Epithelial cell of esophagus (primary cell): ENCODE measurements around the gene RABGGTA.

Experiments
- DNase-seq: peaks from one replicate; pipeline ENCODE4 v3.0.0; 2010; ENCODE audit warnings: low read depth
- H3K4me3 ChIP-seq: 2 replicates; pipeline ENCODE4 v1.5.1; 2011; ENCODE audit warnings: mild to moderate bottlenecking, low read length, control low read depth
- CTCF ChIP-seq: IDR thresholded peaks from 2 replicates; pipeline ENCODE4 v1.5.1; 2011; ENCODE audit warnings: low read depth, mild to moderate bottlenecking, low read length, control low read depth, inconsistent platforms; ENCODE audit not compliant: insufficient read depth; ENCODE audit errors: missing control alignments

The RABGGTA gene

GRCh38 chr14:24269910-24270536 lies 1.4 kb downstream of the RABGGTA start:
- TF ChIP-seq CTCF, result no peak
- H3K4me3 ChIP-seq, result no peak overlapping the region
- no peak for DNase-seq

GRCh38 chr14:24269368-24269767 lies 2.0 kb downstream of the RABGGTA start:
- H3K4me3 ChIP-seq, result no peak overlapping the region
- no peak for DNase-seq
- TF ChIP-seq CTCF, result no peak

GRCh38 chr14:24268225-24268624 lies 3.2 kb downstream of the RABGGTA start:
- TF ChIP-seq CTCF, result no peak
- no peak for DNase-seq

GRCh38 chr14:24267516-24267915 lies 3.9 kb downstream of the RABGGTA start:
- no peak for TF ChIP-seq CTCF
- no peak overlapping the region for H3K4me3 ChIP-seq
- no peak for DNase-seq

More at GRCh38 chr14:24268225-24268624, 3.2 kb downstream of the RABGGTA start:
- no peak overlapping the region for H3K4me3 ChIP-seq

- TF ChIP-seq CTCF, result no peak
- no peak for DNase-seq
- no peak overlapping the region for H3K4me3 ChIP-seq
These were observed 4.8 kb downstream of the RABGGTA start for GRCh38 chr14:24266344-24267244.

- peak; percentile 89 for DNase-seq
- no peak for TF ChIP-seq CTCF
- peak overlapping the region; percentile 55 for H3K4me3 ChIP-seq
These were observed 7.1 kb downstream of the RABGGTA start for GRCh38 chr14:24264298-24264697.

- DNase-seq, result peak; percentile 70
- peak overlapping the region; percentile 55 for H3K4me3 ChIP-seq
- no peak for TF ChIP-seq CTCF
These were observed 7.5 kb downstream of the RABGGTA start for GRCh38 chr14:24263848-24264247.
